Effector CD4-positive, alpha-beta T cell (primary cell): ENCODE results near the gene SLC29A4.
A peak's percentile ranks its signal among the peaks of the same experiment; 100 is the strongest.
"Not testable (repeated sequence)": the region's sequence is repeated elsewhere in the genome, so short reads cannot be mapped to it uniquely, and the experiment has no call there.

Source experiments
- DNase-seq: peaks from one replicate; pipeline ENCODE4 v3.0.0-alpha.2; 2020

Gene SLC29A4

GRCh38 chr7:5296611-5297226 is 14.0 kb downstream of the SLC29A4 start:
- peak; percentile 66 for DNase-seq

- no peak for DNase-seq
Measured at GRCh38 chr7:5300366-5300765, 17.6 kb downstream of the SLC29A4 start.

- no peak for DNase-seq
Measured at GRCh38 chr7:5302577-5302976, 19.8 kb downstream of the SLC29A4 start.

GRCh38 chr7:5303061-5303460 is 20.3 kb downstream of the SLC29A4 start:
- no peak for DNase-seq

- DNase-seq, result no peak
Measured at GRCh38 chr7:5303591-5304505, 21.1 kb downstream of the SLC29A4 start.

GRCh38 chr7:5305050-5305449 is 22.3 kb downstream of the SLC29A4 start:
- DNase-seq, result not testable (repeated sequence)

- not testable (repeated sequence) for DNase-seq
Measured at GRCh38 chr7:5307221-5308142, 24.7 kb downstream of the SLC29A4 start.

GRCh38 chr7:5309146-5309545 is 26.4 kb downstream of the SLC29A4 start:
- DNase-seq, result no peak

- no peak for DNase-seq
Measured at GRCh38 chr7:5310822-5311405, 28.2 kb downstream of the SLC29A4 start.

- not testable (repeated sequence) for DNase-seq
Measured at GRCh38 chr7:5312276-5313070, 29.7 kb downstream of the SLC29A4 start.

GRCh38 chr7:5313076-5313885 is 30.5 kb downstream of the SLC29A4 start:
- not testable (repeated sequence) for DNase-seq

GRCh38 chr7:5314864-5315263 is 32.1 kb downstream of the SLC29A4 start:
- no peak for DNase-seq

GRCh38 chr7:5315761-5316160 is 33.0 kb downstream of the SLC29A4 start:
- DNase-seq, result no peak

GRCh38 chr7:5318613-5319012 is 35.9 kb downstream of the SLC29A4 start:
- not testable (repeated sequence) for DNase-seq

- no peak for DNase-seq
Measured at GRCh38 chr7:5320391-5320790, 37.6 kb downstream of the SLC29A4 start.

- no peak for DNase-seq
Measured at GRCh38 chr7:5320802-5321396, 38.2 kb downstream of the SLC29A4 start.

GRCh38 chr7:5322621-5323410 is 40.1 kb downstream of the SLC29A4 start:
- DNase-seq, result no peak

- not testable (repeated sequence) for DNase-seq
Measured at GRCh38 chr7:5323800-5324781, 41.3 kb downstream of the SLC29A4 start.
